ENCODE data around the gene GABBR2.

The GABBR2 gene

GRCh38 chr9:98541684-98542230, 167.0 kb downstream of the GABBR2 start:
- H3K27ac ChIP-seq (ENCODE audit: insufficient read depth, low read length, poor library complexity, severe bottlenecking): no peak overlapping the region
- DNase-seq: no peak
- no peaks in the 10 kb centered on the region for H3K27me3 ChIP-seq (replicated peaks; ENCODE audit: control insufficient read depth, insufficient read depth, low read length, poor library complexity, severe bottlenecking)
- no peaks in the 10 kb centered on the region for H3K9me3 ChIP-seq (ENCODE audit: control insufficient read depth, low read length)
- H3K4me1 ChIP-seq (ENCODE audit: control insufficient read depth, insufficient read depth, low read length, poor library complexity, severe bottlenecking): no peaks in the 10 kb centered on the region
- H3K4me3 ChIP-seq (ENCODE audit: insufficient read depth, low read depth, low read length, poor library complexity, severe bottlenecking): no peak overlapping the region
- H3K36me3 ChIP-seq (ENCODE audit: control insufficient read depth, insufficient read depth, low read length): no peaks in the 10 kb centered on the region

DNA sequence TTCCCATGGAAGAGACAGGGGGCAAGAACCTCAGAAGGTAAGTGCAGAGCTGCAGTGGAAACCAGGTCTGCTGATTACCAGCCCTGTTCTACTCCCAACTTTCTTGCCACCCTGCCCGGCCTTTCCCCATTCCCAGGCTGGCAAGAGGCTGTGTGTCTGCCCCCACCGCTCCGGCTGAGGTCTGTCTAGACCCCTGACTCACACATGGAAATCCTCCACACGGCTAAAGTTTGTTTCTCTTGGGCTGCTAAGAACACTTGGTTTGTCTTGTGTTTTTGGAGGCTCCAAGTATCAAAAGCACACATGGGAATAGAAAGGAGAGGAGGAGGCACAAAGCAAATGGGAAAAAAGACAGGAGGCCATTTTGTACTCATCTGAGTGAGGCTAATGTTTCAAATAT, 168.3 kb downstream of the GABBR2 start:
- DNase-seq: no peak
- Histone ChIP-seq H3K27me3 (replicated peaks; ENCODE audit: control insufficient read depth, insufficient read depth, low read length, poor library complexity, severe bottlenecking) (no peaks in the 10 kb centered on the region), H3K9me3 (ENCODE audit: control insufficient read depth, low read length) (no peaks in the 10 kb centered on the region), H3K27ac (ENCODE audit: insufficient read depth, low read length, poor library complexity, severe bottlenecking) (no peak overlapping the region), H3K36me3 (ENCODE audit: control insufficient read depth, insufficient read depth, low read length) (no peaks in the 10 kb centered on the region), H3K4me3 (ENCODE audit: insufficient read depth, low read depth, low read length, poor library complexity, severe bottlenecking) (no peak overlapping the region), H3K4me1 (ENCODE audit: control insufficient read depth, insufficient read depth, low read length, poor library complexity, severe bottlenecking) (no peaks in the 10 kb centered on the region)

DNA sequence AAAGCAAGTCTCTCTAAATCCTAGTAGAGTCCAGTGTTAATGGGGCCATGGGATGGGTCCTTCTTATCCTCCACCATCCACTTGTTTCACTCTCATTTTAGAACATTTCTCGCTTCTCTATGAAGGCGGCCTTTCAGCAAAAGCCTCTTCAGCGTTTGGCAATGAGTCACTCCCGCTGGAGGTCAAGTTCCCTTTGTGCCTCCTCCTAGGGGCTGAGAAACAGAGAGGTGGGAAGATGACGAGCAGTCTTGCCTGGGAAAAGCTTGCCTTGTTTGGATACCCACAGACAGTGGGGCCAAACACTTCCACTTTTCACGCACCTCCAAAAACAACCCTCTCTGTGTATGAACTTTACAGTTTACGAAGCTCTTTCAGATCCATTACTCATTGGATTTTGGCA, 168.8 kb downstream of the GABBR2 start:
- no peaks in the 10 kb centered on the region for H3K27me3 ChIP-seq (replicated peaks; ENCODE audit: control insufficient read depth, insufficient read depth, low read length, poor library complexity, severe bottlenecking)
- H3K9me3 ChIP-seq (ENCODE audit: control insufficient read depth, low read length): no peaks in the 10 kb centered on the region
- H3K4me3 ChIP-seq (ENCODE audit: insufficient read depth, low read depth, low read length, poor library complexity, severe bottlenecking): no peak overlapping the region
- no peak for DNase-seq
- no peak overlapping the region for H3K27ac ChIP-seq (ENCODE audit: insufficient read depth, low read length, poor library complexity, severe bottlenecking)
- H3K36me3 ChIP-seq (ENCODE audit: control insufficient read depth, insufficient read depth, low read length): no peaks in the 10 kb centered on the region
- H3K4me1 ChIP-seq (ENCODE audit: control insufficient read depth, insufficient read depth, low read length, poor library complexity, severe bottlenecking): no peaks in the 10 kb centered on the region

GRCh38 chr9:98538626-98539031, 170.1 kb downstream of the GABBR2 start:
- Histone ChIP-seq H3K27me3 (replicated peaks; ENCODE audit: control insufficient read depth, insufficient read depth, low read length, poor library complexity, severe bottlenecking) (no peaks in the 10 kb centered on the region), H3K27ac (ENCODE audit: insufficient read depth, low read length, poor library complexity, severe bottlenecking) (no peak overlapping the region)
- no peak for DNase-seq

GRCh38 chr9:98538203-98538602, 170.5 kb downstream of the GABBR2 start:
- H3K4me1 ChIP-seq (ENCODE audit: control insufficient read depth, insufficient read depth, low read length, poor library complexity, severe bottlenecking): no peaks in the 10 kb centered on the region
- no peaks in the 10 kb centered on the region for H3K9me3 ChIP-seq (ENCODE audit: control insufficient read depth, low read length)
- H3K36me3 ChIP-seq (ENCODE audit: control insufficient read depth, insufficient read depth, low read length): no peaks in the 10 kb centered on the region
- H3K27me3 ChIP-seq (replicated peaks; ENCODE audit: control insufficient read depth, insufficient read depth, low read length, poor library complexity, severe bottlenecking): no peaks in the 10 kb centered on the region
- H3K27ac ChIP-seq (ENCODE audit: insufficient read depth, low read length, poor library complexity, severe bottlenecking): no peak overlapping the region
- H3K4me3 ChIP-seq (ENCODE audit: insufficient read depth, low read depth, low read length, poor library complexity, severe bottlenecking): no peak overlapping the region
- DNase-seq: no peak

More at GRCh38 chr9:98538626-98539031, 170.1 kb downstream of the GABBR2 start:
- no peaks in the 10 kb centered on the region for H3K9me3 ChIP-seq (ENCODE audit: control insufficient read depth, low read length)
- no peak overlapping the region for H3K4me3 ChIP-seq (ENCODE audit: insufficient read depth, low read depth, low read length, poor library complexity, severe bottlenecking)
- no peaks in the 10 kb centered on the region for H3K36me3 ChIP-seq (ENCODE audit: control insufficient read depth, insufficient read depth, low read length)
- no peaks in the 10 kb centered on the region for H3K4me1 ChIP-seq (ENCODE audit: control insufficient read depth, insufficient read depth, low read length, poor library complexity, severe bottlenecking)

GRCh38 chr9:98536542-98537173, 172.1 kb downstream of the GABBR2 start:
- Histone ChIP-seq H3K9me3 (ENCODE audit: control insufficient read depth, low read length) (no peaks in the 10 kb centered on the region), H3K4me3 (ENCODE audit: insufficient read depth, low read depth, low read length, poor library complexity, severe bottlenecking) (no peak overlapping the region)
- no peak for DNase-seq

DNA sequence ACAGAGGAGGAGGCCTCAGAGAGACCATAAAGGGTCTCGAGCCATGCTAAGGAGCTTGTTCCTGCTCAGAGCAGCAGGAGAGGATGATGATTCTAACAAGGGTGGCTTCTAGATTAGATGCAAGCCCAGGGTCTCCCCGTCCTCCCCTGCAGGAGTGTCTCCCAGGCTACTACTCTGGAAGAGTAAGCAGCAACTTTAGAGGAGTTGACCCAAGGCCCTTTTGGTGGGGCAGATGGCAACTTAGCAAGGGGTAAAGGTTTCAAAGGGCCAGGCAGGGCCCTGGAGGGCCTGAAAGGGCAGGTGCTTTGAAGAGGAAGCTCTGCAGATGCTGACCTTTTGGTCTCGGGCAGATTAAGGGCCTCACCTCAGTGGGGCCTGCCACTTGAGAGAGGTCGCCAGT, 174.9 kb downstream of the GABBR2 start:
- Histone ChIP-seq H3K4me1 (ENCODE audit: control insufficient read depth, insufficient read depth, low read length, poor library complexity, severe bottlenecking) (no peaks in the 10 kb centered on the region), H3K9me3 (ENCODE audit: control insufficient read depth, low read length) (no peaks in the 10 kb centered on the region), H3K27ac (ENCODE audit: insufficient read depth, low read length, poor library complexity, severe bottlenecking) (no peak overlapping the region), H3K27me3 (replicated peaks; ENCODE audit: control insufficient read depth, insufficient read depth, low read length, poor library complexity, severe bottlenecking) (no peaks in the 10 kb centered on the region), H3K4me3 (ENCODE audit: insufficient read depth, low read depth, low read length, poor library complexity, severe bottlenecking) (no peak overlapping the region), H3K36me3 (ENCODE audit: control insufficient read depth, insufficient read depth, low read length) (no peaks in the 10 kb centered on the region)
- no peak for DNase-seq

More at GRCh38 chr9:98536542-98537173, 172.1 kb downstream of the GABBR2 start:
- no peaks in the 10 kb centered on the region for H3K27me3 ChIP-seq (replicated peaks; ENCODE audit: control insufficient read depth, insufficient read depth, low read length, poor library complexity, severe bottlenecking)
- no peak overlapping the region for H3K27ac ChIP-seq (ENCODE audit: insufficient read depth, low read length, poor library complexity, severe bottlenecking)
- H3K4me1 ChIP-seq (ENCODE audit: control insufficient read depth, insufficient read depth, low read length, poor library complexity, severe bottlenecking): no peaks in the 10 kb centered on the region
- H3K36me3 ChIP-seq (ENCODE audit: control insufficient read depth, insufficient read depth, low read length): no peaks in the 10 kb centered on the region

- Histone ChIP-seq H3K36me3 (ENCODE audit: control insufficient read depth, insufficient read depth, low read length) (no peaks in the 10 kb centered on the region), H3K27ac (ENCODE audit: insufficient read depth, low read length, poor library complexity, severe bottlenecking) (no peak overlapping the region), H3K4me1 (ENCODE audit: control insufficient read depth, insufficient read depth, low read length, poor library complexity, severe bottlenecking) (no peaks in the 10 kb centered on the region), H3K4me3 (ENCODE audit: insufficient read depth, low read depth, low read length, poor library complexity, severe bottlenecking) (no peak overlapping the region), H3K9me3 (ENCODE audit: control insufficient read depth, low read length) (no peaks in the 10 kb centered on the region), H3K27me3 (replicated peaks; ENCODE audit: control insufficient read depth, insufficient read depth, low read length, poor library complexity, severe bottlenecking) (no peaks in the 10 kb centered on the region)
- no peak for DNase-seq
Measured at GRCh38 chr9:98533132-98533531, 175.6 kb downstream of the GABBR2 start.

- H3K4me3 ChIP-seq (ENCODE audit: insufficient read depth, low read depth, low read length, poor library complexity, severe bottlenecking): no peak overlapping the region
- no peaks in the 10 kb centered on the region for H3K4me1 ChIP-seq (ENCODE audit: control insufficient read depth, insufficient read depth, low read length, poor library complexity, severe bottlenecking)
- no peak for DNase-seq
- H3K9me3 ChIP-seq (ENCODE audit: control insufficient read depth, low read length): no peaks in the 10 kb centered on the region
- no peak overlapping the region for H3K27ac ChIP-seq (ENCODE audit: insufficient read depth, low read length, poor library complexity, severe bottlenecking)
- H3K36me3 ChIP-seq (ENCODE audit: control insufficient read depth, insufficient read depth, low read length): no peaks in the 10 kb centered on the region
- H3K27me3 ChIP-seq (replicated peaks; ENCODE audit: control insufficient read depth, insufficient read depth, low read length, poor library complexity, severe bottlenecking): no peaks in the 10 kb centered on the region
Measured at GRCh38 chr9:98532574-98532973, 176.2 kb downstream of the GABBR2 start.

- H3K27me3 ChIP-seq (replicated peaks; ENCODE audit: control insufficient read depth, insufficient read depth, low read length, poor library complexity, severe bottlenecking): no peaks in the 10 kb centered on the region
- no peak for DNase-seq
- H3K4me3 ChIP-seq (ENCODE audit: insufficient read depth, low read depth, low read length, poor library complexity, severe bottlenecking): no peak overlapping the region
- H3K9me3 ChIP-seq (ENCODE audit: control insufficient read depth, low read length): no peaks in the 10 kb centered on the region
- no peaks in the 10 kb centered on the region for H3K4me1 ChIP-seq (ENCODE audit: control insufficient read depth, insufficient read depth, low read length, poor library complexity, severe bottlenecking)
- no peak overlapping the region for H3K27ac ChIP-seq (ENCODE audit: insufficient read depth, low read length, poor library complexity, severe bottlenecking)
- H3K36me3 ChIP-seq (ENCODE audit: control insufficient read depth, insufficient read depth, low read length): no peaks in the 10 kb centered on the region
Measured at GRCh38 chr9:98532147-98532546, 176.6 kb downstream of the GABBR2 start.
